ENCODE results near the gene FAM149A.

FAM149A gene

DNA sequence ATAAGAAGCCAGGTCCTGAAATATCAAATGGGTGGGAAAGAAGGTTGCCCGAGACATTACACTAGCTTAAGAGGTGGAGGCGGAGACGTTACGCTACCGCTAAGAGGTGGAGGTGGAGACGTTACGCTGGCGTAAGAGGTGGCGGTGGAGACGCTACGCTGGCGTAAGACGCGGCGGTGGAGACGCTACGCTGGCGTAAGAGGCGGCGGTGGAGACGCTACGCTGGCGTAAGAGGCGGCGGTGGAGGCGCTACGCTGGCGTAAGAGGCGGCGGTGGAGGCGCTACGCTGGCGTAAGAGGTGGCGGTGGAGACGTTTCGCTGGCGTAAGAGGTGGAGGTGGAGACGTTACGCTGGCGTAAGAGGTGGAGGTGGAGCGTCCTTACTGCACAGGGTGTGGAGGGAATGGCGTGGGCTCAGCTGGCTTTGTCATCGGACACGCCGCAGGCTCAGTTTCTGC lies 99.6 kb downstream of the FAM149A start:
- TF ChIP-seq CTCF (IDR thresholded peaks at IDR 0.05; ENCODE audit: insufficient read depth, low read depth, low read length, missing control alignments): no peak
- no peak overlapping the region for H3K4me3 ChIP-seq (ENCODE audit: low read depth, low read length)
- DNase-seq (ENCODE audit: low read depth): no peak

DNA sequence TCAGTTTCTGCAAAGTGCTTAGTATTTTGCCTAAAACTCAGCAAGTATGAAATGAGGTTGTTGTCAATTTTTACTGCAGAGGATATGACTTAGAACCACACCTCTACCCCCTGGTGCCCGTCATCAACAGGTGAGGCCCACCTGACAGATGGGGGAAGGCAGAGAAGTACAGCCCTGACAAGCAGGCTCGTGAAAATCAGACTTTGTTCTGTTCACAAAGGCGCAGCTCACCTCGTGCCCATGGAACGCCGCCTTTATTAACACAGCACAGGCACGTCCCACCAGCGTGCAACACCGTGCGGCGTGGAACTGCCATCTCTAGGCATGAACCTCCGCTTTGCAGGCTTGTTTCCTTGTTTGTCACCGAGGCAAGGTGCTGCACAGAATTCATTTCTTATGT lies 100.2 kb downstream of the FAM149A start:
- no peak overlapping the region for H3K4me3 ChIP-seq (ENCODE audit: low read depth, low read length)
- no peak for DNase-seq (ENCODE audit: low read depth)
- TF ChIP-seq CTCF (IDR thresholded peaks at IDR 0.05; ENCODE audit: insufficient read depth, low read depth, low read length, missing control alignments): no peak

- DNase-seq (ENCODE audit: low read depth): no peak
- H3K4me3 ChIP-seq (ENCODE audit: low read depth, low read length): no peak overlapping the region
- TF ChIP-seq CTCF (IDR thresholded peaks at IDR 0.05; ENCODE audit: insufficient read depth, low read depth, low read length, missing control alignments): no peak
Observed at GRCh38 chr4:186205156-186205555, 100.7 kb downstream of the FAM149A start.

DNA sequence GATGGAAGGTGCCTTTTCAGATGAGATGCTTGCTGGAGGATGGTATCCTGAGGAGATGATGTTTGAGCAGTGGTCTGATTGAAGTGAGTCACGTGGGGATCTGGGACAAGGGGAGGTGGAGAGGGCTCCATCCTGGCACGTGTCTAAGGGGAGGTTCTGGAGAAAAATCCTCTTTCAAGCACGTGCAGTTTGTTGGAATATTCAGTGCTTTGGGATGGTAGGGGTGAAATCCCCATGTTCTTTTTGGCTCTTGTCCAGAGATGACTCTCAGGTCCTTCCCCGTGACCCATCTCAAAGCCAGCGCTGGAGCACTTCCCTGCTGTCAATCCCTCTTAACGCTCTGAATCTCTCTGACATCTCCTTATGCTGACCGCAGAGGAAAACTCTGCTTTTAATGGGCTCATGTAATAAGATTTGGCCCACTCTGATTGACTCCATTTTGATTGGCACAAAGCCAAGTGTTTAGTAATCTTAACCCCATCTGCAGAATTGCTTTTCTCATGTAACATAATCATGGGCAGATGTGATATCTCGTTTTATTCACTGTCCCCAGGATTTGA lies 112.0 kb downstream of the FAM149A start:
- no peak for TF ChIP-seq CTCF (IDR thresholded peaks at IDR 0.05; ENCODE audit: insufficient read depth, low read depth, low read length, missing control alignments)
- no peak for DNase-seq (ENCODE audit: low read depth)
- H3K4me3 ChIP-seq (ENCODE audit: low read depth, low read length): no peak overlapping the region

DNA sequence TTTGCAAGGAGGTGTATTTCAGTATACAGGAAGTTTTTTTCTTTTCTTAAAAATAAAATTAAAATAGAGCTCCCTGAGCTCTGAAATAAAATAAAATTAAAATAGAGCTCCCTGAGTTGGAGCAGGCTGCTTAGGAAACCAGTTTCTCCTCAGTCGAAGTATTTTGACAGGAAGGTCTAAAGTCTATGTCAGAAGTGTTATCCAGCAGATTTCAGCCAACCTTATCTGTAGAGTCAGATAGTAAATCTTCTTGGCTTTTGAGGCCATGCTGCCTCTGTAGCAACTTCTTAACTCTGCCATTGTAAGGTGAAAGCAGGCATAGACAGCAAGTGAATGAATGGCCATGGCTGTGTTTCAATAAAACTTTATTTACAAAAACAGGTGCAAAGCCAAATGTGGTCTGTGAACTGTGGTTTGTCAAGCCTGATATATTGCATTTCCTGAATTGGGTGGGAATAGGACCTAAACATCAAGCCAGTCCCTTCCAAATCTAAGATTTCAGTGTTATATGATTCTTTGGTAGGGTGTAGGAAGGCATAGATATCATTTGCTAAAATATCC lies 113.3 kb downstream of the FAM149A start:
- H3K4me3 ChIP-seq (ENCODE audit: low read depth, low read length): no peak overlapping the region
- DNase-seq (ENCODE audit: low read depth): no peak
- no peak for TF ChIP-seq CTCF (IDR thresholded peaks at IDR 0.05; ENCODE audit: insufficient read depth, low read depth, low read length, missing control alignments)

- TF ChIP-seq CTCF (IDR thresholded peaks at IDR 0.05; ENCODE audit: insufficient read depth, low read depth, low read length, missing control alignments): no peak
- no peak for DNase-seq (ENCODE audit: low read depth)
Observed at GRCh38 chr4:186221624-186222023, 117.1 kb downstream of the FAM149A start.

More at GRCh38 chr4:186221624-186222023, 117.1 kb downstream of the FAM149A start:
- H3K4me3 ChIP-seq (ENCODE audit: low read depth, low read length): no peak overlapping the region

Data from GM12865 (cell line).